IMR-90 (cell line): ENCODE measurements around the gene RAB14. TPM values are rescaled to one million over a fixed set of nuclear protein-coding genes. Genes with fewer than 3 reads are reported as not detected.

Source experiments
- ATAC-seq: fragments of 200-7000 bp; cut with Tn5 transposase; 2 replicates; pipeline ENCODE4 v1.9.1; 2020; ENCODE audit warnings: low read depth, mild to moderate bottlenecking, moderate library complexity
- BruUV-seq: library from RNA; stranded (reverse); fragments of 400-500 nt; replicated peaks from 2 replicates; lab custom pipeline; 2021; lab: Mats Ljungman, UMichigan
- CTCF ChIA-PET: fragments of 300-600 bp; formaldehyde crosslinking; extraction: SDS; loops from one replicate; lab custom pipeline; 2021; ENCODE audit warnings: antibody characterized with exemption; lab: Yijun Ruan, JAX
- POLR2A ChIA-PET: fragments of 300-600 bp; sonication (Branson Sonifier 250); formaldehyde crosslinking; loops from one replicate; lab custom pipeline; 2022; ENCODE audit warnings: antibody characterized with exemption; ENCODE audit not compliant: unreplicated experiment; lab: Charles Lee
- DNase-seq: peaks from one replicate; pipeline ENCODE4 v3.0.0; 2013
- H2AFZ ChIP-seq: replicated peaks from 2 replicates; pipeline ENCODE3; 2013; ENCODE audit warnings: low read length, mild to moderate bottlenecking; ENCODE audit not compliant: poor library complexity
- H2AK5ac ChIP-seq: 2 replicates; pipeline ENCODE4 v1.6.1; 2013; ENCODE audit warnings: low read depth, low read length, inconsistent platforms
- H2AK9ac ChIP-seq: replicated peaks from 2 replicates; pipeline ENCODE3; 2013; ENCODE audit warnings: mild to moderate bottlenecking, low read depth, low read length, moderate library complexity; ENCODE audit not compliant: poor library complexity
- H2BK120ac ChIP-seq: 2 replicates; pipeline ENCODE4 v1.6.1; 2013; ENCODE audit warnings: low read depth, low read length, inconsistent platforms
- H2BK15ac ChIP-seq: 3 replicates; pipeline ENCODE4 v1.6.1; 2013; ENCODE audit warnings: low read depth, low read length, inconsistent platforms
- H2BK20ac ChIP-seq: 2 replicates; pipeline ENCODE4 v1.6.1; 2013; ENCODE audit warnings: low read depth, mild to moderate bottlenecking, inconsistent platforms, low read length, moderate library complexity
- H2BK5ac ChIP-seq: 2 replicates; pipeline ENCODE4 v1.6.1; 2013; ENCODE audit warnings: mild to moderate bottlenecking, low read depth, low read length, inconsistent platforms; ENCODE audit not compliant: poor library complexity, severe bottlenecking
- H3K14ac ChIP-seq: replicated peaks from 2 replicates; pipeline ENCODE4 v1.6.1; 2013; ENCODE audit warnings: low read depth, low read length, inconsistent platforms
- H3K18ac ChIP-seq: 2 replicates; pipeline ENCODE4 v1.6.1; 2013; ENCODE audit warnings: low read depth, low read length, control low read depth
- H3K23ac ChIP-seq: 2 replicates; pipeline ENCODE4 v1.6.1; 2013; ENCODE audit warnings: low read depth, low read length, inconsistent platforms
- H3K27ac ChIP-seq: 2 replicates; pipeline ENCODE4 v1.5.1; 2013; ENCODE audit warnings: mild to moderate bottlenecking, control low read depth, low read length; ENCODE audit not compliant: insufficient read depth
- H3K27me3 ChIP-seq: 2 replicates; pipeline ENCODE4 v1.6.1; 2013; ENCODE audit warnings: low read length; ENCODE audit not compliant: control insufficient read depth, insufficient read depth
- H3K36me3 ChIP-seq: 2 replicates; pipeline ENCODE4 v1.6.1; 2013; ENCODE audit warnings: low read length, mixed read lengths; ENCODE audit not compliant: control insufficient read depth, insufficient read depth
- H3K4ac ChIP-seq: 2 replicates; pipeline ENCODE4 v1.6.1; 2013; ENCODE audit warnings: low read depth, low read length, inconsistent platforms
- H3K4me1 ChIP-seq: 2 replicates; pipeline ENCODE4 v1.6.1; 2013; ENCODE audit warnings: low read length, mixed read lengths; ENCODE audit not compliant: control insufficient read depth, insufficient read depth
- H3K4me2 ChIP-seq: 2 replicates; pipeline ENCODE4 v1.6.1; 2013; ENCODE audit warnings: low read depth, mild to moderate bottlenecking, control low read depth, low read length, moderate library complexity
- H3K4me3 ChIP-seq: 2 replicates; pipeline ENCODE4 v1.5.1; 2013; ENCODE audit warnings: low read depth, mild to moderate bottlenecking, control low read depth, low read length, moderate library complexity; ENCODE audit not compliant: insufficient read depth
- H3K56ac ChIP-seq: 2 replicates; pipeline ENCODE4 v1.6.1; 2013; ENCODE audit warnings: low read length, inconsistent platforms; ENCODE audit not compliant: insufficient read depth; ENCODE audit errors: extremely low read depth
- H3K79me1 ChIP-seq, 2 experiments: 2 replicates each; pipeline ENCODE4 v1.6.1; 2013; ENCODE audit warnings: low read length in 2 of 2, inconsistent platforms in 1 of 2, low read depth in 1 of 2
- H3K9ac ChIP-seq: 2 replicates; pipeline ENCODE4 v1.6.1; 2013; ENCODE audit warnings: low read depth, low read length, control low read depth
- H3K9me1 ChIP-seq: 2 replicates; pipeline ENCODE4 v1.6.1; 2013; ENCODE audit warnings: low read length, inconsistent platforms; ENCODE audit not compliant: insufficient read depth
- H3K9me3 ChIP-seq: 2 replicates; pipeline ENCODE4 v1.6.1; 2013; ENCODE audit warnings: low read length; ENCODE audit not compliant: control insufficient read depth, insufficient read depth
- H4K20me1 ChIP-seq: 2 replicates; pipeline ENCODE4 v1.6.1; 2013; ENCODE audit warnings: low read length, inconsistent platforms; ENCODE audit not compliant: insufficient read depth
- H4K5ac ChIP-seq: 2 replicates; pipeline ENCODE4 v1.6.1; 2013; ENCODE audit warnings: mild to moderate bottlenecking, low read depth, low read length, control low read depth
- H4K8ac ChIP-seq, 2 experiments: 2 replicates each; pipeline ENCODE4 v1.6.1; 2013; ENCODE audit warnings: low read depth in 2 of 2, low read length in 2 of 2, control low read depth in 1 of 2, inconsistent platforms in 1 of 2
- H4K91ac ChIP-seq: 2 replicates; pipeline ENCODE4 v1.6.1; 2013; ENCODE audit warnings: low read depth, low read length, inconsistent platforms; ENCODE audit not compliant: insufficient read depth
- CHD1 ChIP-seq: IDR thresholded peaks from 2 replicates; pipeline ENCODE4 v1.6.1; 2012; ENCODE audit warnings: low read depth, low read length, improper control_type of control experiment
- RCOR1 ChIP-seq: IDR thresholded peaks from 2 replicates; pipeline ENCODE4 v1.6.1; 2012; ENCODE audit warnings: mild to moderate bottlenecking, low read length, improper control_type of control experiment; ENCODE audit not compliant: insufficient replicate concordance
- WGBS, 2 experiments: methylation state at CpG; one replicate each; pipeline versions ENCODE4 v1.1.5 to v1.1.7; 2013; ENCODE audit warnings: missing lambda C conversion rate in 2 of 2; ENCODE audit not compliant: insufficient read length in 1 of 2; ENCODE audit errors: extremely low coverage in 2 of 2; 5-methylcytosine and 5-hydroxymethylcytosine counted together
- dilution Hi-C: fragments of 300-500 bp; cut with HindIII; formaldehyde crosslinking; loops from one replicate; pipeline ENCODE4 v1.14.3; 2018; ENCODE audit warnings: low sequenced_read_pairs; ENCODE audit not compliant: unreplicated experiment
- in situ Hi-C: fragments of 300-500 bp; cut with MboI; formaldehyde crosslinking; loops from 3 replicates; pipeline ENCODE4 v1.14.3; 2019; ENCODE audit warnings: low sequenced_read_pairs, inconsistent platforms, mixed read lengths
- intact Hi-C: fragments of 100-400 bp; cut with micrococcal nuclease; formaldehyde crosslinking; loops from 2 replicates; pipeline ENCODE4 v1.10.0; 2022
- polyA plus RNA-seq, 3 experiments: library from polyadenylated mRNA; depleted of rRNA; stranded (reverse); fragments of >200 nt; gene quantifications; 2 replicates each; pipeline ENCODE4 v1.2.3, GENCODE V29; 2012; ENCODE audit warnings: low replicate concordance in 1 of 3
- total RNA-seq: library from RNA; depleted of rRNA; stranded (reverse); fragments of >200 nt; gene quantifications from 2 replicates; pipeline ENCODE4 v1.2.3, GENCODE V29; 2012

Gene RAB14
- total and polyA plus RNA-seq, 2 of the 4 experiments (the other 2 are of a cell fraction): 20.1 to 29.3 TPM

DNA sequence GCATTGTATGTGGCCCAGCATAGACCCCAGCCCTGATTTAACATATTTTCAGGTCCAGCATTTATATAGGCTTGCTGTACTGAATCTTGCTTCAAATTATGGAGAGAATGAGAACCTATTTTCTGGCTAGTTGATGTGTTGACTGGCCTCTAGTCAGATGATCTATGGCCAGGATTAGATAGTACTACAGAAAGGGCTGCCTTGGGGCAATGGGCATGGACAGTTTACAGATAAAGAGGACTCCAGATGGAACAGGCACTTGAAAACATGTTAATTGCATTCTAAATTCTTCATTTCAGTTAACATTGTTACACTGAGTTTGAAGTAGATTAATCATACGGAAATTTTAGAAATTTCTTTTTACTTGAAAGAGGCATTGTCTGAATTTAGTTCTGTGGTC lies 61.5 kb downstream of the RAB14 start:
- H3K27me3 ChIP-seq: no peaks in the 10 kb centered on the region
- no peak overlapping the region for H4K5ac ChIP-seq
- H3K18ac ChIP-seq: no peak overlapping the region
- no peaks in the 10 kb centered on the region for H4K20me1 ChIP-seq
- no peak overlapping the region for H2BK120ac ChIP-seq
- H3K4me2 ChIP-seq: no peak overlapping the region
- BruUV-seq: no TSS peak
- no peaks in the 10 kb centered on the region for H3K4me1 ChIP-seq
- H3K9me1 ChIP-seq: 0 out of 2 replicates have a peak, but pooled peaks cover 6% of the 10 kb centered on the region
- no peak overlapping the region for H3K9ac ChIP-seq
- no peak overlapping the region for H3K4ac ChIP-seq
- H2AK9ac ChIP-seq: no peak overlapping the region
- H2BK20ac ChIP-seq: no peak overlapping the region
- no peak overlapping the region for H3K4me3 ChIP-seq
- ChIA-PET CTCF (no interaction called here), POLR2A (no interaction called here)
- in situ Hi-C loops (no loop called here), intact Hi-C loops (no loop called here), dilution Hi-C loops (no loop called here)
- H3K27ac ChIP-seq: no peak overlapping the region
- no peak overlapping the region for H2BK15ac ChIP-seq
- H4K8ac ChIP-seq: no peak overlapping the region
- no peak for DNase-seq
- no peak overlapping the region for H3K14ac ChIP-seq
- no peak overlapping the region for H2AK5ac ChIP-seq
- H3K36me3 ChIP-seq: peaks cover 17% of the 10 kb centered on the region
- no peak overlapping the region for H3K23ac ChIP-seq
- H3K56ac ChIP-seq: no peak overlapping the region
- no CpG with 5 or more reads among the region's 1 CpG for WGBS, 2 experiments
- H2AFZ ChIP-seq: no peak overlapping the region
- no peaks in the 10 kb centered on the region for H3K9me3 ChIP-seq
- no peak overlapping the region for H4K91ac ChIP-seq
- H2BK5ac ChIP-seq: no peak overlapping the region
- H3K79me1 ChIP-seq: no peaks in the 10 kb centered on the region; a peak in 1 of 4 replicates
- ATAC-seq: no peak
- TF ChIP-seq CHD1 (no peak), RCOR1 (no peak)
